ENCODE results near the gene ARFIP2. TPM values are rescaled to one million over a fixed set of nuclear protein-coding genes. Genes with fewer than 3 reads are reported as not detected.
"Not testable (repeated sequence)": the region's sequence is repeated elsewhere in the genome, so short reads cannot be mapped to it uniquely, and the experiment has no call there.

ARFIP2 gene
- total RNA-seq, 5 donors from 2014 or later (not counting 1 experiment from before 2014, with no cell fraction given): 47.3 to 61.9 (median 50.0) TPM

DNA sequence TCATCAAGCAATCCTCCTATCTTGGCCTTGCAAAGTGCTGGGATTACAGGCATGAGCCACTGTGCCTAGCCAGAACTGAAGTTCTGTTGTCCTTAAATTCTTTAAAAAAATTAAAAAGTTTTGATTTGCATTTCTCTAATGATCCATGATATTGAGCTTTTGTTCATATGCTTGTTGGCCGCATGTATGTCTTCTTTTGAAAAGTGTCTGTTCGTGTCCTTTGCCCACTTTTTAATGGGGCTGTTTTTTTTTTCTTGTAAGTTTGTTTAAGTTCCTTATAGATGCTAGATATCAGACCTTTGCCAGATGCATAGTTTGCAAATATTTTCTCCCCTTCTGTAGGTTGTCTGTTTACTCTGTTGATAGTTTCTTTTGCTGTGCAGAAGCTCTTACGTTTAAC lies 40.8 kb upstream of the ARFIP2 start:
- H3K27me3 Mint-ChIP-seq; H3K27me3 ChIP-seq (replicated peaks in 1 of 2; ENCODE audit: control insufficient read depth in 2 of 2, extremely low read depth in 1 of 2, insufficient read depth in 2 of 2, low read length in 1 of 2); H3K9me3 ChIP-seq; H3K27ac ChIP-seq (ENCODE audit: low read length); H3K4me1 ChIP-seq (ENCODE audit: control insufficient read depth in 1 of 2, extremely low read depth in 1 of 2, insufficient read depth in 2 of 2, low read length in 2 of 2); H3K4me3 ChIP-seq (ENCODE audit: control insufficient read depth in 1 of 2, extremely low read depth in 1 of 2, low read length in 1 of 2); H3K4me3 Mint-ChIP-seq; H3K27ac Mint-ChIP-seq; ATAC-seq (replicated peaks in 1 of 4); H3K9me3 Mint-ChIP-seq; POLR2A ChIA-PET; DNase-seq: not testable (repeated sequence)
- 100% methylated on average over 2 of the region's 3 CpGs for WGBS (ENCODE audit: insufficient coverage)
- H3K36me3 ChIP-seq (ENCODE audit: control insufficient read depth in 2 of 2, extremely low read depth in 1 of 2, insufficient read depth in 1 of 2, low read length in 1 of 2): peaks cover 4 to 16% of the 10 kb centered on the region in 2 donors
- Mint-ChIP-seq H3K4me1 (peaks cover 13 to 28% (median 24%) of the 10 kb centered on the region in 3 donors), H3K36me3 (peaks cover 60% of the 10 kb centered on the region)
- CTCF ChIA-PET: interaction anchor here (0.6 to 1.0 kb wide), 2 partner anchors 9 to 147 kb away, joined by 3 read pairs; no protein-coding TSS in a partner anchor

DNA sequence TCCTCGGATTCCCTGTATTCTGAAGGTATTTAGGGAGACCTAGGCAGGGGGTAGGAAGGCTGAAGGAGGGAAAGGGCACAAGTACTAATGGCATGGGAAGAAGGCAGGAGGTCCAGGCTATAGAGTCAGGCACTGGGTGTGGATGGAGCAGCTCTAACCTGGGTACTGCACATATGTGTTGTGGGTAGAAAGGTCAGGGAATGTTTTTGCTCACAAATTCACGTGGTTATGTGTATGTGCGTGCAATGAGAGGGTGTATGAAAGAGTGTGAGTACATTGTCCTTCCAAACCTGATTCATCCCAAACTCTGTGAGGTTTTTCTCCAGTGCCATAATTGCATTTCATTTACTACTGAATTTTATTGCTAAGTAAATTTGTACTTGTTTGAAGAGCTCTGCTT lies 39.1 kb upstream of the ARFIP2 start:
- peaks cover 72% of the 10 kb centered on the region for H3K36me3 Mint-ChIP-seq

DNA sequence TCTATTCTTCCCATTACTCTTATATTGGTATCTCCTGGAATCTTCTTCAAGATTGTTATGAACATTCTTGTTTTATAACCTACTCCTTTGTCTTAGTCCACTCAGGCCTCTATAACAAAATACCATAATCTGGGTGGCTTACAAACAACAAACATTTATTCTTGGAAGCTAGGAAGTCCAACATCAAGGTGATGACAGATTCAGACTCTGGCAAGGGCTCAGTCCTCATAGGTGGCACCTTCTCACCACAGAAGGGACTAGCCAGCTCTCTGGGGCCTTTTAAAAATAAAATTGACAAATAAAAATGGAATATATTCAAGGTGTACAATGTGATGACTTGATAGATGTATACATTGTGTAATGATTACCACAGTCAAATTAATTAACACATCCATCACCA lies 35.7 kb upstream of the ARFIP2 start:
- Histone ChIP-seq H3K27ac (ENCODE audit: low read length) (no peak overlapping the region), H3K27me3 (replicated peaks in 1 of 2; ENCODE audit: control insufficient read depth in 2 of 2, extremely low read depth in 1 of 2, insufficient read depth in 2 of 2, low read length in 1 of 2) (no peaks in the 10 kb centered on the region), H3K4me3 (ENCODE audit: control insufficient read depth in 1 of 2, extremely low read depth in 1 of 2, low read length in 1 of 2) (no peak overlapping the region), H3K36me3 (ENCODE audit: control insufficient read depth in 2 of 2, extremely low read depth in 1 of 2, insufficient read depth in 1 of 2, low read length in 1 of 2) (peaks cover 10 to 34% of the 10 kb centered on the region in 2 donors), H3K9me3 (no peaks in the 10 kb centered on the region), H3K4me1 (ENCODE audit: control insufficient read depth in 1 of 2, extremely low read depth in 1 of 2, insufficient read depth in 2 of 2, low read length in 2 of 2) (no peaks in the 10 kb centered on the region)
- Mint-ChIP-seq H3K27me3 (no peaks in the 10 kb centered on the region), H3K4me1 (no peaks in the 10 kb centered on the region), H3K27ac (no peak overlapping the region), H3K9me3 (peaks cover 0 to 4% (median 0%) of the 10 kb centered on the region in 3 donors), H3K4me3 (no peak overlapping the region), H3K36me3 (peaks cover 72% of the 10 kb centered on the region)
- no peak for ATAC-seq (replicated peaks in 1 of 4)
- ChIA-PET POLR2A (no interaction called here), CTCF (interaction anchor here in 1 of 2 donors (0.5 to 0.7 kb wide), 2 partner anchors 172 to 1582 kb away, joined by 3 to 7 read pairs; no protein-coding TSS in a partner anchor)
- no peak for DNase-seq

More for the DNA sequence above, 39.1 kb upstream of the ARFIP2 start:
- no peaks in the 10 kb centered on the region for H3K9me3 Mint-ChIP-seq
- H3K4me3 Mint-ChIP-seq: no peak overlapping the region
- H3K36me3 ChIP-seq (ENCODE audit: control insufficient read depth in 2 of 2, extremely low read depth in 1 of 2, insufficient read depth in 1 of 2, low read length in 1 of 2): peaks cover 4 to 20% of the 10 kb centered on the region in 2 donors
- POLR2A ChIA-PET: no interaction called here
- H3K4me3 ChIP-seq (ENCODE audit: control insufficient read depth in 1 of 2, extremely low read depth in 1 of 2, low read length in 1 of 2): no peak overlapping the region
- WGBS (ENCODE audit: insufficient coverage): 100% methylated on average over 1 of the region's 3 CpGs
- peaks cover 0 to 14% (median 8%) of the 10 kb centered on the region in 3 donors for H3K4me1 Mint-ChIP-seq
- H3K27me3 Mint-ChIP-seq: no peaks in the 10 kb centered on the region
- no peaks in the 10 kb centered on the region for H3K9me3 ChIP-seq
- H3K4me1 ChIP-seq (ENCODE audit: control insufficient read depth in 1 of 2, extremely low read depth in 1 of 2, insufficient read depth in 2 of 2, low read length in 2 of 2): no peaks in the 10 kb centered on the region
- CTCF ChIA-PET: no interaction called here
- H3K27ac ChIP-seq (ENCODE audit: low read length): no peak overlapping the region
- no peaks in the 10 kb centered on the region for H3K27me3 ChIP-seq (replicated peaks in 1 of 2; ENCODE audit: control insufficient read depth in 2 of 2, extremely low read depth in 1 of 2, insufficient read depth in 2 of 2, low read length in 1 of 2)
- DNase-seq: no peak
- H3K27ac Mint-ChIP-seq: no peak overlapping the region
- ATAC-seq (replicated peaks in 1 of 4): no peak

DNA sequence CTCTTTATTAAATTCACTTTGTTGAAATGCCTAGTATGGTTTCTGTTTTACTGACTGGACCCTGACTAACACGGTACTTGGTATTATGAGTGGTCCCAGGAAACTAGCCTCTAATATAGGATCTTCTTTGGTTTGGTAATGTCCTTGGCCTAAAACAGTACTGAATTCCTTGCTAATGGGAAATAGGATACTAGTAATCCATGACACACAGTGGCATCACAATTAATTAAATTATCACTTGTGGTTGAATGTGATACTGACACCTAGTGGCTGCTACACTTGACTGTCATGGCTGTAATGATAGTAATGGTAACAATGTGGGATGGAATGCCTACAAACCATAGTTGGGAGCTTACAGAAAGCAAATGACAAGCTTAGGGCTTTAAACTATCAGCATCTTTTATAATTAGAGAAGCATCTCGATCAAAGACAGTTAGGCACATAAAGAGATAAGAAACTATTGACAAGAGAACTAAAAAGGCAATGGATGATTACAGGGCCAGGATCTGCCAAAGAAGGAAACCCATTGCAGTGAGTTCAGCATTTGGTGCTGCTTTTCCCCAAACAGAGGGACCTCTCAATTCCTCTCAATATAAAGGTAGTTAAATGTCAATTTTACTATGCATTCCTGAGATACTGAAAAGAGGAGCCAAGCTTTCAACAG lies 24.6 kb upstream of the ARFIP2 start:
- peak in 5 of 35 experiments; percentile 12 to 65 (median 17) for DNase-seq
- H3K36me3 Mint-ChIP-seq: peaks cover 42% of the 10 kb centered on the region
- H3K4me3 ChIP-seq (ENCODE audit: control insufficient read depth in 1 of 2, extremely low read depth in 1 of 2, low read length in 1 of 2): no peak overlapping the region
- H3K36me3 ChIP-seq (ENCODE audit: control insufficient read depth in 2 of 2, extremely low read depth in 1 of 2, insufficient read depth in 1 of 2, low read length in 1 of 2): peaks cover 3 to 35% of the 10 kb centered on the region in 2 donors
- peaks cover 0 to 3% (median 0%) of the 10 kb centered on the region in 3 donors for H3K4me1 Mint-ChIP-seq
- H3K27ac ChIP-seq (ENCODE audit: low read length): no peak overlapping the region
- H3K27me3 ChIP-seq (replicated peaks in 1 of 2; ENCODE audit: control insufficient read depth in 2 of 2, extremely low read depth in 1 of 2, insufficient read depth in 2 of 2, low read length in 1 of 2): no peaks in the 10 kb centered on the region
- no peak overlapping the region for H3K27ac Mint-ChIP-seq
- no peaks in the 10 kb centered on the region for H3K27me3 Mint-ChIP-seq
- no peaks in the 10 kb centered on the region for H3K4me1 ChIP-seq (ENCODE audit: control insufficient read depth in 1 of 2, extremely low read depth in 1 of 2, insufficient read depth in 2 of 2, low read length in 2 of 2)
- ChIA-PET POLR2A (interaction anchor here in 1 of 2 donors (0.5 kb wide), 2 partner anchors 15 to 149 kb away, joined by 3 to 4 read pairs; no protein-coding TSS in a partner anchor), CTCF (interaction anchor here (0.6 to 6.0 kb wide), 10 partner anchors 20 to 144 kb away, joined by 3 to 95 read pairs (median 4); partner anchors contain the start of gene APBB1 (in 1 of the 2))
- no CpG with 5 or more reads among the region's 2 CpGs for WGBS (ENCODE audit: insufficient coverage)
- peak in 2 of 4 experiments; percentile 36 to 61 for ATAC-seq (replicated peaks in 1 of 4)
- H3K9me3 Mint-ChIP-seq: no peaks in the 10 kb centered on the region
- H3K9me3 ChIP-seq: no peaks in the 10 kb centered on the region
- H3K4me3 Mint-ChIP-seq: no peak overlapping the region

DNA sequence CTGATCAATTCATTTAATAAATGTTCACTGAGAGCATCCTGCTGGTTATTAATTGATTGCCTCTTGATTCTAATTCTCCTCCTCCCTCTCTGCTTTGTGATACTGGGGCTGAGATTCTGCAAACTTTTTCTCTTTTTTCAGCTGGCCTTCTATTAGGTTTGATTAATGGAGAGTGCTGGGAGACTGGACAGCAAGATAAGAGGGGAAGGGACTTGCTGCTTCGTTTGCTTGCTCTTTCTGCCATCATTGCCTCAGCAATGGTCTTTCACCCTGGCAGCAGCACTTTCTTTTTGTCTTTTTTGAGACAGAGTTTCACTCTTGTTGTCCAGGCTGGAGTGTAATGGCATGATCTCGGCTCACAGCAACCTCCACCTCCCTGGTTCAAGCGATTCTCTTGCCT lies 23.0 kb upstream of the ARFIP2 start:
- Mint-ChIP-seq H3K27me3 (no peaks in the 10 kb centered on the region), H3K27ac (no peak overlapping the region), H3K36me3 (peaks cover 39% of the 10 kb centered on the region), H3K4me3 (no peak overlapping the region), H3K9me3 (no peaks in the 10 kb centered on the region), H3K4me1 (peaks cover 0 to 3% (median 0%) of the 10 kb centered on the region in 3 donors)
- ATAC-seq (replicated peaks in 1 of 4) (no peak), DNase-seq (no peak)
- CTCF ChIA-PET: interaction anchor here (1.4 to 6.0 kb wide), 3 partner anchors 125 to 127 kb away, joined by 4 to 95 read pairs (median 10); no protein-coding TSS in a partner anchor
- 92% methylated on average over 2 of the region's 3 CpGs for WGBS (ENCODE audit: insufficient coverage)
- no peaks in the 10 kb centered on the region for H3K9me3 ChIP-seq
- peaks cover 3 to 29% of the 10 kb centered on the region in 2 donors for H3K36me3 ChIP-seq (ENCODE audit: control insufficient read depth in 2 of 2, extremely low read depth in 1 of 2, insufficient read depth in 1 of 2, low read length in 1 of 2)
- no peak overlapping the region for H3K27ac ChIP-seq (ENCODE audit: low read length)
- no peaks in the 10 kb centered on the region for H3K27me3 ChIP-seq (replicated peaks in 1 of 2; ENCODE audit: control insufficient read depth in 2 of 2, extremely low read depth in 1 of 2, insufficient read depth in 2 of 2, low read length in 1 of 2)
- H3K4me1 ChIP-seq (ENCODE audit: control insufficient read depth in 1 of 2, extremely low read depth in 1 of 2, insufficient read depth in 2 of 2, low read length in 2 of 2): no peaks in the 10 kb centered on the region
- POLR2A ChIA-PET: no interaction called here
- no peak overlapping the region for H3K4me3 ChIP-seq (ENCODE audit: control insufficient read depth in 1 of 2, extremely low read depth in 1 of 2, low read length in 1 of 2)

DNA sequence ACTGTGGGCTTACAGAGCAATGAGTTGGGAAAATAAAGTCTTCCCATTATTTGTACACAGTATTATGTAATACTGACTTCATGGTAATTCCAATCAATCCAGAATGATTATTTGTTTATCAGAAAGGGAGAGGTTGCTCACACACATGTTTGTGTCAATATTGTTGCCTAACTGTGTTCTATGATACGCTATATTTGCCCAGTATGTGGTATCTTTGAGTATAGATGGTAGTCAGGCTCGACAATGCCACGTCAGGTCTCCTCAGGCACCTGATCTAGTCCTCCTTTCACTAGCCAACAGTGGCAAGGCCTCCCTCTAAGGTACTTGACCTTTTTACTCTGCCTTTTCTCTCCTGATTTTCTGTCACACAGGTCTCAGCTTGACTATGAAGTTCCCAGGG lies 21.3 kb upstream of the ARFIP2 start:
- Histone ChIP-seq H3K4me1 (ENCODE audit: control insufficient read depth in 1 of 2, extremely low read depth in 1 of 2, insufficient read depth in 2 of 2, low read length in 2 of 2) (no peaks in the 10 kb centered on the region), H3K36me3 (ENCODE audit: control insufficient read depth in 2 of 2, extremely low read depth in 1 of 2, insufficient read depth in 1 of 2, low read length in 1 of 2) (peaks cover 3 to 36% of the 10 kb centered on the region in 2 donors), H3K27ac (ENCODE audit: low read length) (no peak overlapping the region), H3K4me3 (ENCODE audit: control insufficient read depth in 1 of 2, extremely low read depth in 1 of 2, low read length in 1 of 2) (no peak overlapping the region), H3K27me3 (replicated peaks in 1 of 2; ENCODE audit: control insufficient read depth in 2 of 2, extremely low read depth in 1 of 2, insufficient read depth in 2 of 2, low read length in 1 of 2) (no peaks in the 10 kb centered on the region), H3K9me3 (no peaks in the 10 kb centered on the region)
- Mint-ChIP-seq H3K9me3 (no peaks in the 10 kb centered on the region), H3K27ac (no peak overlapping the region), H3K27me3 (no peaks in the 10 kb centered on the region), H3K4me3 (no peak overlapping the region), H3K36me3 (peaks cover 46% of the 10 kb centered on the region), H3K4me1 (peaks cover 0 to 3% (median 2%) of the 10 kb centered on the region in 3 donors)
- 100% methylated on average over 1 of the region's 3 CpGs for WGBS (ENCODE audit: insufficient coverage)
- ChIA-PET CTCF (interaction anchor here in 1 of 2 donors (3.6 kb wide), 1 partner anchor 124 kb away, joined by 21 read pairs; no protein-coding TSS in a partner anchor), POLR2A (no interaction called here)
- ATAC-seq (replicated peaks in 1 of 4) (no peak), DNase-seq (no peak)
